ENCODE results near the gene HDAC7.
A peak's percentile ranks its signal among the peaks of the same experiment; 100 is the strongest.

GRCh38 chr12:47837190-47838171 is 17.8 kb upstream of the HDAC7 start:
- TF ChIP-seq POLR2A (IDR thresholded peaks at IDR 0.05) (no peak), POLR2AphosphoS5 (IDR thresholded peaks at IDR 0.05) (peak; percentile 73)

Measured in prostate gland (tissue), 1 donor.